Upper lobe of left lung (tissue), 6 donors: ENCODE results near the gene GRIK4. TPM values are rescaled to one million over a fixed set of nuclear protein-coding genes. Genes with fewer than 3 reads are reported as not detected.

Experiments
- ATAC-seq, 2 donors: fragments of 200-7000 bp; cut with Tn5 transposase; one replicate each; pipeline ENCODE4 v1.9.1; 2022; ENCODE audit warnings: mild to moderate bottlenecking in 2 of 2, moderate library complexity in 2 of 2; ENCODE audit not compliant: low FRiP score in 2 of 2
- DNase-seq, 2 donors: peaks; one replicate each; pipeline ENCODE4 v3.0.0-alpha.2; 2019 to 2020
- H3K27ac ChIP-seq, 4 donors: fragments of 200-600 bp; sonication (generic); one replicate each; pipeline ENCODE4 v1.5.1; 2016 to 2019
- H3K27me3 ChIP-seq, 4 donors: fragments of 200-600 bp; sonication (generic); one replicate each; pipeline ENCODE4 v1.5.1; 2017 to 2019
- H3K36me3 ChIP-seq, 4 donors: fragments of 200-600 bp; sonication (generic); one replicate each; pipeline ENCODE4 v1.5.1; 2016 to 2019
- H3K4me1 ChIP-seq, 4 donors: fragments of 200-600 bp; sonication (generic); one replicate each; pipeline ENCODE4 v1.5.1; 2018 to 2019
- H3K4me3 ChIP-seq, 4 donors: fragments of 200-600 bp; sonication (generic); one replicate each; pipeline ENCODE4 v1.5.1; 2017 to 2019; ENCODE audit warnings: mild to moderate bottlenecking in 2 of 4, moderate library complexity in 1 of 4
- H3K9me3 ChIP-seq, 4 donors: fragments of 200-600 bp; sonication (generic); one replicate each; pipeline ENCODE4 v1.5.1; 2018 to 2019
- CTCF ChIP-seq, 6 experiments: fragments of 450-650 bp in 4 of 6; fragments of 200-600 bp in 2 of 6; sonication (generic) in 2 of 6; IDR thresholded peaks; one replicate each; pipeline ENCODE4 v1.5.1; 2016 to 2019; ENCODE audit warnings: antibody characterized with exemption in 6 of 6
- EP300 ChIP-seq, 4 donors: sonication (generic); formaldehyde crosslinking; IDR thresholded peaks; one replicate each; pipeline ENCODE4 v1.5.1; 2017; ENCODE audit warnings: antibody characterized with exemption in 4 of 4, control low read depth in 2 of 4
- POLR2A ChIP-seq, 4 donors: fragments of 450-650 bp; IDR thresholded peaks; one replicate each; pipeline ENCODE4 v1.5.1; 2016 to 2017; ENCODE audit warnings: antibody characterized with exemption in 4 of 4, mild to moderate bottlenecking in 2 of 4
- POLR2AphosphoS5 ChIP-seq, 2 donors: sonication (generic); formaldehyde crosslinking; IDR thresholded peaks; one replicate each; pipeline ENCODE4 v1.5.1; 2017; ENCODE audit warnings: antibody characterized with exemption in 2 of 2
- WGBS, 2 donors: methylation state at CpG; one replicate each; pipeline ENCODE4 v1.1.5; 2017 to 2018; 5-methylcytosine and 5-hydroxymethylcytosine counted together
- total RNA-seq, 6 donors: library from RNA; depleted of rRNA in 4 of 6; stranded (reverse); fragments of >200 nt in 4 of 6; gene quantifications; one replicate each; pipeline versions ENCODE4 v1.1.0 to v1.2.1, GENCODE V29; 2016 to 2021
- donor health status: DM: no; HTN: no; CAD: no; lungs with moderate emphysema.
- donor health status: DM: no; HTN: yes; CAD: no; lungs with severe emphysema.

The GRIK4 gene
- total RNA-seq, 6 donors from 2014 or later, result 0.30 to 8.4 (median 0.78) TPM

DNA sequence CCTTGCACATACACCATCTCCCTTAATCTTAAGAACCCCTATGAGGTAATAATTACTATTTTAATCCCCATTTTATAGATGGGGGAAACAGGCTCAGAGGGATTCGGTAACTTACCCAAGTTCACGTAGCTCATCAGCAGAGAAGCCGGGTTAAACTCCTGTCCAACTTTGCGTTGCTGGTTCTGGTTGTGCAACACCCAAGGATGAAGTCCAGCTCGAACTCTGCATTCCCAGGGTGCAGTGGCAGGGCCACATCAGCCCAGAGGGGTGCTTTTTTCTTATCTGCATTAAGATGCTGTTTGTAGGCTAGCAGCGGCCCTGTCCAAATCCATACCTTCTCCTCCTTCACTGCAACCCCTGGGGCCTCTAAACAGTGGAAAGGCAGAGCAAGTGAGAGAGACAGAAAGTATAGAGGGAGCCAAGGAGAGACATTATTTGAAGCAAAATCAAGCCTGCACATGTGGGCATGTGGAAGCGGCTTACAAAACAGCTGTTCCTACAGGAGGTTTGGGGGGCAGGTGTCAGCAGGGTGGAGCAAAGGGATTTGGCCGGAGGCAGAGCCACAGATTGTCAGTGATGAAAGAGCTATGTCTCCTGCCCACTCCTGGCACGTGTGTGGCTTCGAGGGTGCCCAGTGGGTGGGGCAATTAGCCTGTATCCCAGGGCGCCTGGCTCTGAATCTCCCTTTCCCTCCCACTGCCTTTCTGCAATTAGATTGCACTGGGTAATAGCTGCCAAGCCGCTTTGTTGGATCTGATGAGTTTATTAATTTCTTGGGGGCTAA is 382.8 kb downstream of the GRIK4 start:
- TF ChIP-seq POLR2AphosphoS5 (IDR thresholded peaks at IDR 0.05) (no peak), CTCF (IDR thresholded peaks at IDR 0.05) (no peak), POLR2A (IDR thresholded peaks at IDR 0.05) (no peak), EP300 (IDR thresholded peaks at IDR 0.05) (no peak)
- Histone ChIP-seq H3K9me3 (no peaks in the 10 kb centered on the region), H3K27ac (no peak overlapping the region), H3K4me3 (no peak overlapping the region), H3K27me3 (no peaks in the 10 kb centered on the region), H3K4me1 (no peaks in the 10 kb centered on the region), H3K36me3 (no peaks in the 10 kb centered on the region)
- ATAC-seq (no peak), DNase-seq (no peak)
- 68 to 69% methylated on average over 10 to 12 of the region's 12 CpGs for WGBS, 2 donors

GRCh38 chr11:120896687-120897086 is 385.1 kb downstream of the GRIK4 start:
- TF ChIP-seq POLR2AphosphoS5 (IDR thresholded peaks at IDR 0.05) (no peak), POLR2A (IDR thresholded peaks at IDR 0.05) (no peak)
- H3K27me3 ChIP-seq, result no peaks in the 10 kb centered on the region
- no peaks in the 10 kb centered on the region for H3K4me1 ChIP-seq
- no peaks in the 10 kb centered on the region for H3K9me3 ChIP-seq
- whole genome bisulfite sequencing, 2 donors, result 93 to 98% methylated on average over 4 to 7 of the region's 7 CpGs
- ATAC-seq (no peak), DNase-seq (no peak)
- no peaks in the 10 kb centered on the region for H3K36me3 ChIP-seq
- no peak overlapping the region for H3K4me3 ChIP-seq
- H3K27ac ChIP-seq, result no peak overlapping the region

DNA sequence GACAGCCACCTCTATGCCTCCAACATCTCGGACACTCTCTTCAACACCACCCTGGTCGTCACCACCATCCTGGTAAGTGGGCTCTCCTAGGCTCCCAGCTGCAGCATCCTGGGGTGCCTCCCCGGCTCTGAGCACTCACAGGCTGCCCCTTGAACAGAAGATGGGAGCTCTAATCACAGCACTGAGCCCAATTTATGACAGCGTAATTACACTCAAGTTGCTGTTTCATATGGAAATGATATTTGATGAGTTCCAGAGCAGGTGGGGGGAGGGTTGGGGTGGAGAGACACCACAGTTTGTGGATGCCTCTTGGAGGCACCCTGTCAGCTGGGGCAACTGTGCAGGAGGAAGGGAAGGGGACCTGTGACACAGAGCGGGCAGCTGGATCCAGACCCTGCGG is 387.0 kb downstream of the GRIK4 start:
- Histone ChIP-seq H3K36me3 (no peaks in the 10 kb centered on the region), H3K4me3 (no peak overlapping the region), H3K9me3 (no peaks in the 10 kb centered on the region), H3K4me1 (no peaks in the 10 kb centered on the region), H3K27ac (no peak overlapping the region), H3K27me3 (no peaks in the 10 kb centered on the region)
- DNase-seq, result no peak
- ATAC-seq, result no peak
- TF ChIP-seq EP300 (IDR thresholded peaks at IDR 0.05) (no peak), CTCF (IDR thresholded peaks at IDR 0.05) (no peak), POLR2AphosphoS5 (IDR thresholded peaks at IDR 0.05) (no peak), POLR2A (IDR thresholded peaks at IDR 0.05) (no peak)
- 86 to 89% methylated on average over 6 of the region's 6 CpGs for WGBS, 2 donors

GRCh38 chr11:120899720-120900119 is 388.2 kb downstream of the GRIK4 start:
- Histone ChIP-seq H3K4me3 (no peak overlapping the region), H3K9me3 (no peaks in the 10 kb centered on the region), H3K36me3 (no peaks in the 10 kb centered on the region), H3K4me1 (no peaks in the 10 kb centered on the region), H3K27ac (no peak overlapping the region), H3K27me3 (no peaks in the 10 kb centered on the region)
- 92 to 100% methylated on average over 3 of the region's 3 CpGs for WGBS, 2 donors
- ATAC-seq (no peak), DNase-seq (no peak)
- TF ChIP-seq CTCF (IDR thresholded peaks at IDR 0.05) (no peak), EP300 (IDR thresholded peaks at IDR 0.05) (no peak), POLR2A (IDR thresholded peaks at IDR 0.05) (no peak), POLR2AphosphoS5 (IDR thresholded peaks at IDR 0.05) (no peak)

DNA sequence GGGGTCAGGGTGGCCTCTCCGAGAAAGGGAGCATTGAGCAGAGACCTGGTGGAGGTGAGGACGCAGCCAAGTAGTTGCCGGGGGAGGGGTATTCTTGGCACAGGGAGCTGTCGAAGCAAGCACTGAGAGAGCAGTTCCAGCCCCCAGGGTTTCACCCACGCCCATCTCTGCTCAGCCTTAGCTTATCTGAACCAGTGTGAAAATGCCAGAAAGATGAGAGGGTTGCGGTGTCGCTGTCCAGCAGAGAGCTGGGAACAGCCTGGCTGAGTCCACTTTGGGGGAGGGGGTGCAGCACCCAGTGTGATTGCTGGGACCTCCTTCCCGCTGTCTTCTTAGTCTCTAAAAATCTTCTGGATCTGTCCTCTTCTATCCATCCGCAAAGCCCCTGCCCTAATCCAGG is 389.1 kb downstream of the GRIK4 start:
- Histone ChIP-seq H3K9me3 (no peaks in the 10 kb centered on the region), H3K4me3 (no peak overlapping the region), H3K27me3 (no peaks in the 10 kb centered on the region), H3K27ac (no peak overlapping the region), H3K36me3 (no peaks in the 10 kb centered on the region), H3K4me1 (no peaks in the 10 kb centered on the region)
- no peak for DNase-seq
- TF ChIP-seq EP300 (IDR thresholded peaks at IDR 0.05) (no peak), POLR2A (IDR thresholded peaks at IDR 0.05) (no peak), CTCF (IDR thresholded peaks at IDR 0.05) (no peak), POLR2AphosphoS5 (IDR thresholded peaks at IDR 0.05) (no peak)
- no peak for ATAC-seq
- 62 to 65% methylated on average over 9 of the region's 9 CpGs for WGBS, 2 donors
